ENCODE measurements around the gene ITGB1BP2.
"Not testable (repeated sequence)": the region's sequence is repeated elsewhere in the genome, so short reads cannot be mapped to it uniquely, and the experiment has no call there.

DNA sequence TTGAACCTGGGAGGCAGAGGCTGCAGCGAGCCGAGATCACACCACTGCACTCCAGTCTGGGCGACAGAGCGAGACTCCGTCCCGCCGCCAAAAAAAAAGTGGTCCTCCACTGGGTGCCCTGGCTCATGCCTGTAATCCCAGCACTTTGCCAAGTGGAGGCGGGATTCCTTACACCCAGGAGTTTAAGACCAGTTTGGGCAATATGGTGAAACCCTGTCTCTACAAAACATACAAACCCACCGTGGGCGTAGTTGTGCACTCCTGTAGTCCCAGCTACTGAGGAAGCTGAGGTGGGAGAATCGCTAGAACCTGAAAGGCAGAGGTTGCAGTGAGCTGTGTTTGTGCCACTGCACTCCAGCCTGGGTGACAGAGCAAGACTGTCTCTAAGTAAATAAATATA, 20.2 kb upstream of the ITGB1BP2 start:
- TF ChIP-seq CTCF (IDR thresholded peaks at IDR 0.05); YY1 (IDR thresholded peaks at IDR 0.05; ENCODE audit: low read depth); RAD21 (IDR thresholded peaks at IDR 0.05; ENCODE audit: low read length); CHD2 (IDR thresholded peaks at IDR 0.05; ENCODE audit: low read length, partially characterized antibody); SMC3 (IDR thresholded peaks at IDR 0.05; ENCODE audit: low read depth, low read length); FOSL2 (IDR thresholded peaks at IDR 0.05; ENCODE audit: borderline replicate concordance, low read depth); JUND (IDR thresholded peaks at IDR 0.05): not testable (repeated sequence)
- TF ChIP-seq, protein P1, sequence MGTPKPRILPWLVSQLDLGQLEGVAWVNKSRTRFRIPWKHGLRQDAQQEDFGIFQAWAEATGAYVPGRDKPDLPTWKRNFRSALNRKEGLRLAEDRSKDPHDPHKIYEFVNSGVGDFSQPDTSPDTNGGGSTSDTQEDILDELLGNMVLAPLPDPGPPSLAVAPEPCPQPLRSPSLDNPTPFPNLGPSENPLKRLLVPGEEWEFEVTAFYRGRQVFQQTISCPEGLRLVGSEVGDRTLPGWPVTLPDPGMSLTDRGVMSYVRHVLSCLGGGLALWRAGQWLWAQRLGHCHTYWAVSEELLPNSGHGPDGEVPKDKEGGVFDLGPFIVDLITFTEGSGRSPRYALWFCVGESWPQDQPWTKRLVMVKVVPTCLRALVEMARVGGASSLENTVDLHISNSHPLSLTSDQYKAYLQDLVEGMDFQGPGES (IDR thresholded peaks at IDR 0.05; ENCODE audit: low read depth, low read length): not testable (repeated sequence)
